ENCODE data around the gene KCTD11. TPM values are rescaled to one million over a fixed set of nuclear protein-coding genes. Genes with fewer than 3 reads are reported as not detected.

Gene KCTD11
- total and polyA plus RNA-seq, 2 of the 13 experiments (the other 11 are each of a cell fraction or from before 2014, with no cell fraction given) = 1.6 to 2.6 TPM

DNA sequence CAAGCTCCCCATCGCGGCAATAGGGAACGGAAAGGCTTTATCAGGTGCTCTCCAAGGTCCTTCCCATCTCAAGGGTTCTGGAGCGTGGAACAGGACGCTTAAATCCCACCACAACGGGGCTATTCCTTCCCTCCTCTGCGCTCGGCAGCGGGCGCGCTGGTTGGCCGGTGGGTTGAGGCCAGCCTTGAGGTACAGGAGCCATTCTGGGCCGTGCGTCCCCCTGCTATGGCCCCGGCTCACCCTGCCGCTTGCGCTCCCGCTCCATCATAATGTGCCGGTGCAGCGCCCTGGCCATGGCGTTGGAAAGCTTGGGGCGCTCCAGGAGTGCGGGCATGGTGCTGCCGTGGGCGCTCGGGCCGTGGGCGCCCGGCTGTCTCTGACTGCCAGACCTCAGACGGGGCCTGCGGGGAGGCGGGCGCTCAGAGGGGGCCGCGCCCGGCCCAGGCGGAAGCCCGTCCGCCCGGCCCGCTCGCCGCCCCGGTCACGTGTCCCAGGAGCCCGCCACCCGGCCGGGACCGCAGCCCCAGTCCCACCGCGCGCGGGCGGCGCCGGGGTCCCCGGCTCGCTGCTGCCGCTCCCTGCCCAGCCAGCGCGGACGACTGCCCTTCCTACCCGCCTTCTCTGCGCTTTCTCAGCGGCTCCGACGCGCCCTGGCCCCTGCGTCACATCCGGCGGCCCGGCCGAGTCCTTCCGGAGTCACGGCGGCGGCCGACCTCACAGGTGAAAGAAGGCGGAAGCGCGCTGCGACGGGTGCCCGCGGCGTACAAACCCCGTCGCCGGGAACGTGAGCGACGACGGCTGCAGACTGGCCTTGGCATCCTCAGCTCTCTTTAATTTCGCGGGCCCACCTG, 37.0 kb upstream of the KCTD11 start, which contains the start of gene GPS2 (continued):
- no peak for TF ChIP-seq GTF2F1 (IDR thresholded peaks at IDR 0.05; ENCODE audit: low read length)
- TF ChIP-seq, protein P1, sequence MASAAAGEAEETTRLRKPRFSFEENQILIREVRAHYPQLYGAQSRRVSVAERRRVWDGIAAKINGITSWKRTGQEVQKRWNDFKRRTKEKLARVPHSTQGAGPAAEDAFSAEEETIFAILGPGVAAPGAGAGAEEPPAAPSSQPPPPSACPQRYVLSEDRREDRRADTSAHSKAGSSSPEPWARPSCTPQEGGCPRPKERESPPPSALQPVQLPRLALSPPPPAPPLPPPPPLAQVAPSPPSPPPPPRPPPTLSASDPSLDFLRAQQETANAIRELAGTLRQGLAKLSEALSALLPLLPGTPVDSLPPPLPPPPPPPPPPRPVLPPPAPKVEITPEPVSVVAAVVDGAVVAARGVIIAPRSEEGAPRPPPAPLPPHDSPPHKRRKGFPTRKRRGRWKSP (CRISPR knock-in tag; IDR thresholded peaks at IDR 0.05) = peak; percentile 33; the same call in 1 of the 2 replicates
- TF ChIP-seq SRSF1 (optimal IDR thresholded peaks at IDR 0.05; ENCODE audit: low read depth, low read length) = peak; percentile 50
- no peak for TF ChIP-seq KLF15 (CRISPR knock-in tag; IDR thresholded peaks at IDR 0.05; ENCODE audit: borderline replicate concordance)
- TF ChIP-seq ZNF713 (CRISPR knock-in tag; IDR thresholded peaks at IDR 0.05) = peak; percentile 28; the same call in 1 of the 2 replicates
- TF ChIP-seq, protein P2, sequence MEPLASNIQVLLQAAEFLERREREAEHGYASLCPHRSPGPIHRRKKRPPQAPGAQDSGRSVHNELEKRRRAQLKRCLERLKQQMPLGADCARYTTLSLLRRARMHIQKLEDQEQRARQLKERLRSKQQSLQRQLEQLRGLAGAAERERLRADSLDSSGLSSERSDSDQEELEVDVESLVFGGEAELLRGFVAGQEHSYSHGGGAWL (CRISPR knock-in tag; IDR thresholded peaks at IDR 0.05) = peak; percentile 45; the same call in 1 of the 2 replicates
- 0 out of 2 replicates have a peak, but pooled peaks have one; percentile 12 for TF ChIP-seq ZNF652 (CRISPR knock-in tag; IDR thresholded peaks at IDR 0.05; ENCODE audit: borderline replicate concordance, low read depth)
- 0 out of 2 replicates have a peak, but pooled peaks have one; percentile 28 for TF ChIP-seq NFKBIZ (CRISPR knock-in tag; IDR thresholded peaks at IDR 0.05)
- no peak for TF ChIP-seq PHB2 (IDR thresholded peaks at IDR 0.05; ENCODE audit: partially characterized antibody)
- TF ChIP-seq ZNF292 (CRISPR knock-in tag; IDR thresholded peaks at IDR 0.05; ENCODE audit: borderline replicate concordance, low read depth) = no peak
- TF ChIP-seq POLR2AphosphoS5 (IDR thresholded peaks at IDR 0.05; ENCODE audit: low read depth, low read length) = peak; percentile 79
- TF ChIP-seq PHF5A (CRISPR knock-in tag; IDR thresholded peaks at IDR 0.05; ENCODE audit: low read depth, unreplicated experiment) = peak; percentile 73
- TF ChIP-seq POGK (CRISPR knock-in tag; conservative IDR thresholded peaks at IDR 0.05) = peak; percentile 85
- TF ChIP-seq, protein P3, sequence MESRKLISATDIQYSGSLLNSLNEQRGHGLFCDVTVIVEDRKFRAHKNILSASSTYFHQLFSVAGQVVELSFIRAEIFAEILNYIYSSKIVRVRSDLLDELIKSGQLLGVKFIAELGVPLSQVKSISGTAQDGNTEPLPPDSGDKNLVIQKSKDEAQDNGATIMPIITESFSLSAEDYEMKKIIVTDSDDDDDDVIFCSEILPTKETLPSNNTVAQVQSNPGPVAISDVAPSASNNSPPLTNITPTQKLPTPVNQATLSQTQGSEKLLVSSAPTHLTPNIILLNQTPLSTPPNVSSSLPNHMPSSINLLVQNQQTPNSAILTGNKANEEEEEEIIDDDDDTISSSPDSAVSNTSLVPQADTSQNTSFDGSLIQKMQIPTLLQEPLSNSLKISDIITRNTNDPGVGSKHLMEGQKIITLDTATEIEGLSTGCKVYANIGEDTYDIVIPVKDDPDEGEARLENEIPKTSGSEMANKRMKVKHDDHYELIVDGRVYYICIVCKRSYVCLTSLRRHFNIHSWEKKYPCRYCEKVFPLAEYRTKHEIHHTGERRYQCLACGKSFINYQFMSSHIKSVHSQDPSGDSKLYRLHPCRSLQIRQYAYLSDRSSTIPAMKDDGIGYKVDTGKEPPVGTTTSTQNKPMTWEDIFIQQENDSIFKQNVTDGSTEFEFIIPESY (CRISPR knock-in tag; IDR thresholded peaks at IDR 0.05) = peak; percentile 54; the same call in 1 of the 2 replicates
- TF ChIP-seq, protein P4, sequence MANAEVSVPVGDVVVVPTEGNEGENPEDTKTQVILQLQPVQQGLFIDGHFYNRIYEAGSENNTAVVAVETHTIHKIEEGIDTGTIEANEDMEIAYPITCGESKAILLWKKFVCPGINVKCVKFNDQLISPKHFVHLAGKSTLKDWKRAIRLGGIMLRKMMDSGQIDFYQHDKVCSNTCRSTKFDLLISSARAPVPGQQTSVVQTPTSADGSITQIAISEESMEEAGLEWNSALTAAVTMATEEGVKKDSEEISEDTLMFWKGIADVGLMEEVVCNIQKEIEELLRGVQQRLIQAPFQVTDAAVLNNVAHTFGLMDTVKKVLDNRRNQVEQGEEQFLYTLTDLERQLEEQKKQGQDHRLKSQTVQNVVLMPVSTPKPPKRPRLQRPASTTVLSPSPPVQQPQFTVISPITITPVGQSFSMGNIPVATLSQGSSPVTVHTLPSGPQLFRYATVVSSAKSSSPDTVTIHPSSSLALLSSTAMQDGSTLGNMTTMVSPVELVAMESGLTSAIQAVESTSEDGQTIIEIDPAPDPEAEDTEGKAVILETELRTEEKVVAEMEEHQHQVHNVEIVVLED (CRISPR knock-in tag; IDR thresholded peaks at IDR 0.05; ENCODE audit: borderline replicate concordance) = peak; percentile 95
- no peak for TF ChIP-seq ZKSCAN5 (CRISPR knock-in tag; IDR thresholded peaks at IDR 0.05)
- no peak for TF ChIP-seq EP300 (IDR thresholded peaks at IDR 0.05; ENCODE audit: low read depth in 2 of 2, low read length in 2 of 2)
- TF ChIP-seq EP300 (CRISPR knock-in tag; IDR thresholded peaks at IDR 0.05; ENCODE audit: borderline replicate concordance) = no peak
